ENCODE data around the gene NRCAM.

NRCAM gene

DNA sequence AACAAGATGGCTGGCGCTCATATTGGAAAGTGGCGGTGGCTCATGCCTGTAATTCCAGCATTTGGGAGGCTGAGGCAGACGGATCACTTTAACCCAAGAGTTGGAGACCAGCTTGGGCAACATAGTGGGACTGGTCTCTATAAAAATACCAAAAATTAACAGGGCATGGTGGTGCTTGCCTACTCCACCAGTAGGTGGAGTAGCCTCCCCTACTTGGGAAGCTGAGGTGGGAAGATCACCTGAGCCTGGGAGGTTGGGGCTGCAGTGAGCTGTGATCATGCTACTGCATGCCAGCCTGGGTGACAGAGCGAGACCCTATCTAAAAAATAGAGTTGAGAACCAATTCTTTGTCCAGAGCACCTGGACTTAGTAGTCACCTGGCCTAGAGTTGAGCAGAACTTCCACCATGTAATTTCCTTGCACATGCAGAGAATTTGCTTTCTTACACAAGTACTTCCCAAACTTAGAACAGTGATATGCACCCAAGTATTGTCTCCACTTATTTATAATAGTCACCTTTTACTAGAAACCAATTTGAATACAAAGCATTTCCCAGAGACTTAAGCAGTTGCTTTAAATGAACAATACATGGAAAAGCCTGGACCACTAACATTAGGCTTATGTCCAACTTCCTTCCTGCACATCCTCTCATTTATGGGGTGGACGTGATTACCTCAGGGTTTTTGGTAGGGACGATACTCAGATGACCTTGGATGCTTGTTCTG is 342.0 kb downstream of the NRCAM start:
- peak; percentile 82 for DNase-seq

DNA sequence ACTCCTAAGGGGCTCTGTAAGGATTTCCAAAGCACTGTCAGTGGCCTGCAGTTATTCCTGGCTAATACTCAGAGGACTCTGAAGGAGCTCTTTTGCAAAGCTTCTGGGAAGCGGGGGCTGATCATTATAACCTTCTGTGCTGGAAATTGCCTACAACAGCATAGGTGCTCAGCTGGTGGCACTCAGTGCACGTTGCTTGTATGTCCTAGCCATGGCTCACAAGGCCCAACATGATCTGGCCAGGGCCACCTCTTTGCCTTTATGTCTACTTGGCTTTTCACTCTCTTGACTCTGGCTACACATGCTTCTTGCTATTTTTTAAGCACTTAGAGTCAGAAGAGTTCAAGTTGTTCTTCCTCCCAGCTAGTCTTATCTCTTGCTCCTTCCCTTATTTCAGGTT is 343.6 kb downstream of the NRCAM start:
- no peak for DNase-seq

DNA sequence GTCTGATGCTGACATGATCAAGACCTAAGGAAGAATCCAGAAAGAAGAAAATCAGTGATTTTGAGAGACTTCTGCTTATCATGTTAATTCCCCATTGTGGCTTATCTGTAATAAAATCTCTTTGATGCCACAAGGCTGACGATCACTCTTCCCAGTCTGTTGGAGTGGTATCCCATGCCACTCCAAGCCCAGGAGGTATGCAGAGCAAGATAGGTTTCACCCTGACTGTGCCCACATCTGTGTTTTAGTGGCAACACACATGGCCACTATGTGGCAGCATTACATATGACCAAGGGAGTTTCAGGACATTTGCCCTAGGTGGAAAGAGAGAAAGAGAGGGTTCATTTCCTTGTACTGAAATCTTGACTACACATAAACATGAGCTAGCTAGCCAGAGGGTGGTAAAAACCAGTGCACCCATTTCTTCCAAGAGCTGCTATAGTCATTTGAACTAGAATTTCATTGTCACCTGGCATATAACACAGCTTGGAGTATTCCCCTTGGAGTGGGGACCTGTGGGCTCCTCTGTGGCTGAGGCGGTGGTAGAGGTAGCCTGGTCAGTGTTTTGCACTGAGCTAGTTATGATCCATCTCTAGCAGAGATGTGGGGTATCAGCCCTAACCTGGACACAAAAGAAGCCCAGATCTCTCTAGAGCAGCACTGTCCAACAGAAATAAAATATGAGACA is 346.9 kb downstream of the NRCAM start:
- peak; percentile 68 for DNase-seq

DNA sequence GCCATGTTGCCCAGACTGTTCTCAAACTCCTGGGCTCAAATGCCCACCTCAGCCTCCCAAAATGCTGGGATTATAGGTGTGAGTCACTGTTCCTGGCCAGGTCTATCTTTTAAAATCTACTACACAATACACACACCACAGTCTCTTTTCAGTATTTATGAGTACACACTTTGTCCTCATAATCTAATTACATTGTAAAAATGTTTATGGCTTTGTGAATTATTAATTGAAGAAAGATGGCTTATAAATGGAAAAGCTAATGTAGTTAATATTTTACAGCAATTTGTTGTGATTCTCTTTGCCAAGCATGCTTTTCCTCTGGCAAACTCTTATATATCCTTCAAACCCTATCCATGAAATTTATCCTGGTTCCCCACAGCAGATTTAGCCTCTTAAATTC is 348.1 kb downstream of the NRCAM start:
- no peak for DNase-seq

DNA sequence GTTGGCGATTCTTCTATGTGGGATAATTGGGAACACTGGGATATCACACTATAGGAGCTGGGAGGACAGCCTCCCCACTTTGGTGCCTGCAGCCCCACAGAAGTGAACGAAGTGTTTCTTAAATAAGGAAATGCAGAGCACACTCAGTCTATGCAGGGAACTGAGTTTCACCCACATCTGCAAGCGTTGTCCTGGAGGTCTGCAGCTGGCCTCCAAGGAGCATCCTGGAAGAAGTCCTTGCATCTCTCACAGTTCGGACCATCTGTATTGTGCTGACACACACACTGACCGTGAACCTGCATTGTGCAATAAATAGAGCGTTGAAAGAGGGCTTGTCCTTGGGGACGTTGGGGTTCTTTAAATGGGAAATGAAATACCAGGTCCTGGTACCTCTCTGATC is 351.9 kb downstream of the NRCAM start:
- DNase-seq = no peak

DNA sequence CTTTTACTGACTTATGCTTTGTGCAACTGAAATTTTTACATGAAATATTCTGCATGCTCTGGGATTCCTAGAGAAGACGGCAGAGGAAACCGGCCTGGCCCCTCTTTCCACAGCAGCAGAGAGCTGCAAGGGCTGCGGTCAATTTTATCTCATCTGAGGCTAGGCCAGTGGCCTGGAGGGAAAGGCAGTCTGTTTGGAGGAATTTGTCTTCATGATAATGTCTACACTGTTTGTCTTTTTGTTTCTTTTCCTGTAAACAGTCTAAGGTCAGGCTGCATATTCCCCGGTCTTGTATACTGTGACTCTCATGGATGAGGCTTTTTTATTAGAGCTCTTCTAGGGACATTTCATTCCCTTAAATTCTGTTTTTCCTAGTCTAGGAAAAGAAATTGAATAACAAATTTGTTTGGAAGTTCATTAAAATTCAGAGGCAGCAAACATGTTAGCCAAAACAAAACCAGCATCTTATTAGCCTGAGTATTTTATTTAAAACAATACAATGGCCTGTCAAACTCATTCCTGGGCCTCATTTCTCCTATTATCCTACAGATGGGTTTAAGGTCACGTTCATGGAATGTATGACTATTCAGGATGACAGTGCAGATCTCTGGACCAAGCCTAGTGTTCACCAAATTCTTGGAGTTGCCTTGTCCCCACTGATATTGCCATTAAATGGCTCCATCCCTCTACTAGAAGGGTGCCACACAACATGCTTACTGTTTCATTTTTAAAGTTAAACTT is 352.5 kb downstream of the NRCAM start:
- DNase-seq = no peak

DNA sequence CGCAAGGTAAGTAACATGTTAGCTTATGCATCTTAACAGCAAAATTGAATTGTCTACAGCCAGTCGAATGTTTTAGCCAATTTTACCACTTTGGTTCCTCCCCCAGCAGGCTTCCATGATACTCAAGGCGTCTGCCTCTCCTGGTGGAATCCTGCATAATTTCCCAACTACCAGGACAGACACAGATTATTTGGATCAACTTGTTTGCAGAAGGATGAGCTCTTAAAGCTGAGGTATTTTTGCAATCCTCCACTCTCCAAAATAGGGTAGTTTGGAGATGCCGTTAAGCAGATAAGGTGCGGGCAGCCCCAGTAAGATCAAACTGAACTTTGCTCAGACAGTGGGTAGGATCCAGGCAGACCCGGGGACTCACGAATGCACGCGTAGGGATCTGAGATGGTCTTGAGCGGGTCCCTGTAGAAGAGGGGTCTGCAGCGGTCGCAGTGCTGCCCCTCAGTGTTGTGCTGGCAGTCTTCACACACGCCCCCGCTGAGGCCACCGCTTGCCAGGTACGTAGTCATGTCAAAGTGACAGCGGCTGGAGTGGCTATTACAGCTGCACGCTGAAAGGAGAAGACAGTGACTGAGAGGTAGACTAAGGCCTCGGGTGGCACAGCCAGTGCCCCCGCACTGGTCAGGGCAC is 353.4 kb downstream of the NRCAM start:
- DNase-seq = no peak

DNA sequence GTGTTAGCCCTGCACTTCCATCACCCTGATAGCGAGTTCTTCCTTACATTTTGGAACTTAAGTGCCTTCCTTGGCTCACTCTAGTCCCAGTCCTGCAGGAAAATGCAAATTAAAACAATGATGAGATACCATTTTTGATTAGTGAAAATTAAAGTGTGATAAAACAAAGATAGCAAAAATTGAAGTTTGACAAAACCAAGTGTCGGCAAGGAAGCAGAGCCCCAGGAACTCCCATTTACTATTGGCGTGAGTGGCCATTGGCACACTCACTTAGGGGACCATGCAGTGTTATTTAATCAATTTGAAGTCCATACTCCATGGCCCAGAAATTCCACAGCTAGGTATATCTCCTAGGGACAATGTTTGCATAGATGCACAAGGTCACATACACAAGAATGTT is 354.5 kb downstream of the NRCAM start:
- no peak for DNase-seq

DNA sequence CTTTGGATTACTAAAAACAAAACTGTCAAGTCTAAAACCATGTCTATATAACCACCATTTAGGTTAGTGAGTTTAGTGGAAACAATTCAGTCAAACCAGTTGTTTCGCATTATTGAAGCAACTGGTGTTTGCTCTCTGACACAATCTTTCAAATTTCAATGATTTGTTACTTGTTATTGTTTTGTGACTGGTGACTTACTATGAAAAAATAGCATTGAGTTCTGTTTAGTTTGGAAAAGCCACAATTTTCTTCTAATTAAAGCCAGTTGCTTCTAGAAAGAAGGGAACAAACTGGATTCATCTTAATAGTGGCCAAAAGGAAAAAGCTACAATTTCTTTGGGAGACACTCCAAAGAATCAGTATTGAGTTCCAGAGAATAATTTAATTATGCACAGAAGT is 356.5 kb downstream of the NRCAM start:
- DNase-seq = no peak

DNA sequence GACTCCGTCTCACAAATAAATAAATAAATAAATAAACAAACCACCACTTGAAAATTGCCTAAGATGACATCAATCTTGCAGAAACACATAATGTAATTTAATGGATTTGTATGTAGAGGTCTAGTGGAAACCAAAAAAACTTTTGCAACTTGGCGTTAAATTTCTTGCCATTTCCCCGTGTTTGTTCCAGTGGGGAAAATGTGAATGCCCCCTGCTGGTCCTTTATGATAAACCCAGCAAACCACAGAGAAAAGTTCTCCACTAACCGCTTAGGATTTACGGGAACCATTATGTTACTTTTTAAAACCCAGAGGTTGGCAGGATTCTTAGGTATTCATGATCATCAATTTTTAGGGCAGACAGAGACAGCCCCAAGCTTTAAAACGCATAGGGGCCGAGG is 358.5 kb downstream of the NRCAM start:
- peak; percentile 50 for DNase-seq
